HG03108 (cell line): Measurements from ENCODE around the gene MSH2.

Source experiments
- ATAC-seq: cut with Tn5 transposase; IDR thresholded peaks from one replicate; pipeline ENCODE4 v1.9.1; 2021; ENCODE audit warnings: moderate library complexity; ENCODE audit not compliant: unreplicated experiment

The MSH2 gene

DNA sequence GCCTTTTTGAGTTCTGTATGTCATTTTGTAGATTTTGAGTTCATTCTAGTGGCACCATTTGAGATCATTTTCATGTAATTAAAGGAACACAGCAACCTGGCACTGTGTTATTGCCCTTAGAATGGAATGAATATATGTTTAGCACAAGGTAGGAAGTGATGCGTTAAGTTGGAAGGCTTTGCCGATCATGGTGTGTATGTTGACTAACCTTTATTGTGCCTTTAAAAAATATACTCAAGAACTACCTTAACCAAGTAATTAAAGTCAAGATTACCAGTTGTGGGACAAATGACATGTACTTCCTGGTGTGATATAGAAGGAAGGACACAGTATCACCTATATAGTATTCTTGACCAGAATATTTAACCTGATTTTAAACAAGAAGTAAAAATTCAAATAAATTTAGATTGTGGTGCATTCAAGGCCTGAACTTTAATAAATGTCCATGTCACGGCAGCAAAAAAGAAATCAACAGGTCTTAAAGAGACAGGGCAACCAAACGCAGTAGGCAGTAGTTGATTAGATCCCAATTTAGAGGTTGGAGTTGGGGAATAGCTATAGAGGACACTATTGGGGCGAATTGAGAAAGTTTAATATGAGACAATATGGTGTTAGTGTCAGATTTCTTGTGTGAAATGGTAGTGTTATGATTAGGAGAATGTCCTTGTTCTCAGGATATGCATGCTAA is 68.6 kb downstream of the MSH2 start:
- no peak for ATAC-seq

DNA sequence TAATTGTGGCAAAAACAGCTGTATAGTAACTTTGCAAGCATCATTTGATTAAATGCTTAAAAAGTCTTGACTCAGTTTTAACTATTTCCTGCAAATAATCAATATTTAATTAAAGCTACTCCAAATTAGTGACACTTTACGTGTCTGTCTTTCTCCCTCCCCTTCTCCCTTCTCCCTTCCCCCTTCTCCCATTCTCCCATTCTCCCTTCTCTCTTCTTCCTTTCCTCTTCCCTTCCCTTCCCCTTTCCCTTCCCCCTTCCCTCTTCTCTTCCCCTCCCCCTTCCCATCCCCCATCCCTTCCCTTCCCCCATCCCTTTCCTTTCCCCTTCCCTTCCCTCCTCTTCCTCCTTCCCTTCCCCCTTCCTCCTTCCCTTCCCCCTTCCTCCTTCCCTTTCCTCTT is 76.9 kb downstream of the MSH2 start:
- ATAC-seq = no peak

DNA sequence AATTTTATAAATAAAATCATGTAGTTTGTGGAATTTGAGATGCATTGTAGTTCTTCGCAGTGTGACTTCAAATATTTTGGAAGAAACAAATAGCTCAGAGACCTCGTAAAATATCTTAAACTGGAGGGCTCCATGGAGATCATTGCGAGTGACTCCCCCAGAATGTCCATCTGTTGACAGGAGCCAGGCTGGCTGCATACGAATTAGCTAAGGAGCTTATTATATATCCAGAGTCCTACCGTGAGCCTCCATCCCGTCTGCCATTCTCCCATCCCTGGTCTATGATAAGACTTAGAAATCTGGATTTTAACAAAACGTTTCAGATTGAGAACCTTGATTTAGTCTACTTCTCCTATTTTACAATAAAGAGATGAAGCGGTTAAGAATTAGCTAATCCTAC is 80.2 kb downstream of the MSH2 start:
- no peak for ATAC-seq

DNA sequence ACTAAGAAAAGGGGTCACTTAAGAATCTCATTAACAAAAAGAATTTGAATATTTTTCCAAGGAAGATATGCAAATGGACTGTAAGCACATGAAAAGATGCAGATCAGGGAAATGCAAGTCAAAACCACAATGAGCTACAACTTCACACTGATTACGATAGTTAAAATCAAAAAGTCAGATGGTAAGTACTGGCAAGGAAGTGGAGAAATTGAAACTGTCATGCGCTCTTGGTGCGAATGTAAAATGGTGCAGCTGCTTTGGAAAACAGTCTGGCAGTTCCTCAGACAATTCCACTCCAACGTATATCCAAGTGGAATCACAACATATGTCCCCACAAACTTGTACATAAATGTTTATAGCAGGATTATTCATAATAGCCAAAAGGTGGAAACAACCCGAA is 81.4 kb downstream of the MSH2 start:
- ATAC-seq = no peak

DNA sequence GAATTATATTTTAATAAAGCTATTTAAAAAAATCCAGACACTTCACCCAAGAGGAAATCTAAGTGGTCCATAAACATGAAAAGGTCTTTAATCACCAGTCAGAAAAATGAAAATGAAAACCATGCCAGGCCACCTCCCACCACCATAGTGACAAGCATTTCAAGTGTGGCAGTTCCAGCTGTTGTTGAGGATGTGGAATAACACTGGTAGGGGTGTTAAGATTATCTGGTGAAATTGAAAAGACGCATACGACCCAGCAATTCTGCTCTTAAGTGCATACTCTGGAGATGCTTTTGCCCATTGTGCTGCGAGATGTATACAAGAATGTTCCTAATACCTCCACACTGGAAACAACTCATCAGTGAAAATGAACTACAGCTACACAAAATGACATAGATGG is 82.2 kb downstream of the MSH2 start:
- no peak for ATAC-seq

DNA sequence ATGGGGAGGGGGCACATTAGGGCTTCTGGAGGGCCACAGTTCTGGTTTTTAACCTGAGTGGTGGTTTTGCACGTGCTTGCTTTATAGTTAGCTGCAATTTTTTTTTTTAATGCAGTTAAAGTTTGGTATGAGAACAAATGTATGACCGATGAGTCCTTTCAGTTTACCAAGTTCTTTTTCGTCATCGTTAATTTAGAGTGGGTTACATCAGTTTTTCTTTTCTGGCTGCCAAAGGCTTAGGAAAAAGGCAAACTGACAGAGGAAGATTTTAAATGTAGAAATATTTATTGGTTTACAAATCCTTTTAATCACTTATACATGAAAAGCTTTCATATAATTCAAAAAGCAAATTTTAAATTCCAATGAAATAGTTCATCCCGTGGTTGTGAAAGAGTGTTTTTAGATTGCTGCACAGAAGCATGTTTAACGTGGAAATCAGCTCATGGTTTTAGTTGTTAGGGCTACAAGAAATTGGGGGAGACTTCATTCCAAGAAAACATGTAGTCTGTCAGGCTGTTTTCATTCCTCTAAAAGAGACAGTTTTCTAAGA is 82.9 kb downstream of the MSH2 start:
- no peak for ATAC-seq

DNA sequence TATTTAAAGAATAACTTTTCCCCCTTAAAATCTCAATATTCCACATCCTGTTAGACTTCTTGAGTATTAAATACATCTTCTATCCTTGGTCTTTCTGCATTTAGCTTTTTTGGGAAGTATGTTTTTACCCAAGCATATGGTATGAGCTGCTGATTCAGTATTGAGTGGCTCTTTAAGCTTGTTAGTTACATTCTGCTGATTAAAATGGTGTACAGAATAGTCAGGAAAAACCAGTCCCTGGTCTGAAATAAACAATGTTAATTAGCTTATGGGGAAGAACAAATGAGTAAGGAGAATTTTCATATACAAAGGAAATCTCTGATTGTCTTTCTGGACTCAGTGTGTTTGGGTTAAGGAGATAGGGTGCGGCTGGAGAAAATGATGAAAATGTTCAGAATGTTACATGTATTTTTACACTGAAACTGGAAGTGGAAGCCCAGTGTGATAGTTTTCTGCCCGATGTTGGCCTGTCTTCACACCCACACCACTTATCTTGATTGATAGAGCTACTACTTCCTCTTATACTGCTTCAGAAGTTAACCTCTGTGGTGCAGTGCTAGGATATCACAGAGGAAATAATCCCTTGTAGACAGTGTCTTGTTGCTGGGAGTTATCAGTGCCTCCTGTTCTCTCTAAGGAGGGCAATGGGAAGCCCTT is 84.0 kb downstream of the MSH2 start:
- peak; percentile 77 for ATAC-seq

DNA sequence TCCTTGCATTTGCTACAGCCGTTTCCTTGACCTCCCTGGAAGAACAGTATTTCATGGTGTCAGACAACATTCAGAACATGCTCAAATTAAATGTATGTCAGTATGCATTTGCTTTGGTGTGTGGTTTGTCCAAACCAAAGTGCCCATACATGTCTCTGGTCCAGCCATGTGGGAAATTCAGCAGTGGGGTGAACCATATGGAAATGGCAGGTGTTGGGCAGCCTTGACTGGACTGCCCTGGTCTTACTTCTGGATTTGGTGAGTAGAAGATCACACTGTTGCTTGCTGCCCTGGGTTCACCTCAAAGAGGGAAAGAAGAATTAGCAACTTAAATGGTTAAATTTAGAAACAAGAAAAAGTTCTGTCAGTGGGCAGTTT is 84.5 kb downstream of the MSH2 start:
- no peak for ATAC-seq

DNA sequence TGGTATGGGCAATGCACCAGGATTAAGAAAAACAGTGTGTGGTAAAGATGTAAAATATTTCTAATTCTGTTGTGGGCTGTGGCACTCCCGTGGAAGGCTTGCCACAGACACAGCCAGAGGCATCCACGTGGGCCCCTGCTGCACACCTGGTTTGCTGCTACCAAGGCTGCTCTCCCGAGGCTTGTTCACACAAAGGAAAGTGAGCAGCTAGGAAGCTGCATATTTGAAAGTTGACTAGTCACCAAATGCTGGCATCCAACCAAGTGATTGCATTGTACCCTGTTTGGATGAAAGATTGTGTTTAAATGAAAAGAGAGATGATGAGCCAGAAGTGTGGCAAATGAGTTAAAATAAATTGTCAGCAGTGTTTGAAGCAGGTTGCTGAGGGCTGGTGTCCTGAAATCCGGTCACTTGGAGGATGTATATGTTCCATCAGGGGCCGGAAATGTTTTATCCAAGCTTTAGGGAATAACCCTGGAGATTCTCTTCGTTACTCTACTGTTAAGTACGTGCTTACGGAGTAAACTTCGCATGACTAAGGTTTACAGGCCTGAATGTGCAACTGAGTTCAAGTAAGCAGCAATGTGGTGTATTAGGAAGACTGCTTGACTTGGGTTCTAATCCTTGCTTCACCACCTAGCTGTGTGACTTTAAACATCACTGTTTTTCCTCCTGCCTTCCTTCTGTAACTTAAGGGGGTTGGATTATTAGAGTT is 86.1 kb downstream of the MSH2 start:
- ATAC-seq = no peak

DNA sequence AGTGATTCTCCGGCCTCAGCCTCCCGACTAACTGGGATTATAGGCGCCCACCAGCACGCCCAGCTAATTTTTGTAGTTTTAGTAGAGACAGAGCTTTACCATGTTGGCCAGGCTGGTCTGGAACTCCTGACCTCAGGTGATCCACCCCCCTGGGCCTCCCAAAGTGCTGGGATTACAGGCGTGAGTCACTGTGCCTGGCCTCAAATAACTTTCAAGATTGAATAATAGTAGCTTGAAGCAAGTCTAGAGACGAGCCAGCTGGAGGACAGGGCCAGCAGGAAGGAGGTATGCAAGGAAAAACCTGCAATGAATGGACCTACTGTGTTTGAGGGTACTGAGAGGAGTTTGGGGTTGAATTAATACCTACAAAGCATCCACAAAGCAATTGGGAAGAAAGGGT is 87.5 kb downstream of the MSH2 start:
- ATAC-seq = no peak

DNA sequence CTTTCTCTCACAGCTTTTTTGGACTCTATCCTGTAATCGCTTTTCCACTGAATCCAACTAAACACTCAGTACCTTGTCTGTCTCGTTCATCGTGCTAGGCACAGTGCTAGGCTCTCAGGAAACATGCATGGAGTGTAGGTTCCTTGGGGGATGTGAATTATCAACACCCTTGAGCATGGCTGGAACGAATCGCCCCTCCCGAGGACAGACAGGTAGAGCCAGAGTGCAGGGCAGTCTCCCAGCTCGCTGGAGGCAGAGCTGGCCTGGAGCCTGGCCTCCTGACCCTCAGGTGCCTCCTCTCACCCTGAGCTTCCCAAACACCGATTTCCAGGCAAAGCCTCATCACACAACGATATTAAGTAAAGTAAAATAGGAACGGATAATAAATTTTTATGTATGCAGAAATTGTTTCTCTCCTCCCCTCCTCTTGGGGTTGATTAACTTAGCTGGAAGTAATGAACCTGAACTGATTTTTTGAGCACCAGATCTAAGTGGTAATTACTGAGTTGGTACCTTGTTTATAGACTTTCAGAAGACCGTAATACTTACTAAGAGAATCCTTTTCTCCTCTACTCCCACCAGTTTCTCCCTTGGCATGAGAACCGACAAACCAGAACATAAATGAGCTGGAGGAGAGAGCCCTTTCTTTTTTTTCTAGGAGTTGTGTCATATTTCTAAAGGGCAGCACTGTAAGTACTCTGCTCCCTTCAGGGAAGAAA is 90.5 kb downstream of the MSH2 start:
- no peak for ATAC-seq

DNA sequence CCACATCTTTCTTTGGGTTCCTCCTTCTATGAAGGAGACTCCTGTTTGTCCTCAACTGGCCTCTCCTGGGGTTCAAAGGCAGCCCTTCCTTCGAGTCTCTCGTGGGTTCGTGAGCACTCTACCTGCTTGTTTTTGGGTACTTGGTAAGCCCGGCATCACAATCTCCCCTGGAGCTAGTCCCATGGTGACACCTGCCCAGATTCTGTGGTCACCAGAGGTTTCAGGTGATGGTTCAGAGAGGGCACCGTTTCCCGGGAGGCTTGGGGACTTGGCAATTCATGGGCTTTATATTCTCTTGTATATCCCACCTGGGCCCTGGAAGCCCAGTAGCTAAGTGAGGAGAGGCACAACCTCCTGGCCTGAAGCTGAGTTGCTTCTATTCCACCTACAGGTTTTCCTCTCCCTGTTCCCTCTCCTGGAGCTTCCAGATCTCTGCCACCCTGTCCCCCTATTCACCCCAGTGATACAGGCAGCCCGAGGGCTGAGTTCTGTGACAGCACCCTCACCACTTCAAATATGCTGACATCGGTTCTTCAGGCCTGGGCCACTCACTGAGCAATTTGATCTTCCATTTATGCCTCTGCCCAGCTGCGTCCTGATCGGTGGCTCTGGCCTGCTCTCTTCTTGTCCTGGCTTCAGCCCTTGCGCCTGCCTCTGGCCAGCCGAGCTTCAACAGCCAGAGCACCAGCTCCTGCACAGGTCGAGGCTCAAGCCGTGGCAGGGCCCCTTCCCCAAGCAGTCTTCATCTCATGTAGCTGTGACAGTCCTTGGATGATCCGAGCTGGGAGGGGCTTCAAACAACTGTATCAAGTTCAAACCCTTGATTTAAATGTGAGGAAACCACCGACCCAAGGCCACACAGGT is 91.5 kb downstream of the MSH2 start:
- no peak for ATAC-seq

DNA sequence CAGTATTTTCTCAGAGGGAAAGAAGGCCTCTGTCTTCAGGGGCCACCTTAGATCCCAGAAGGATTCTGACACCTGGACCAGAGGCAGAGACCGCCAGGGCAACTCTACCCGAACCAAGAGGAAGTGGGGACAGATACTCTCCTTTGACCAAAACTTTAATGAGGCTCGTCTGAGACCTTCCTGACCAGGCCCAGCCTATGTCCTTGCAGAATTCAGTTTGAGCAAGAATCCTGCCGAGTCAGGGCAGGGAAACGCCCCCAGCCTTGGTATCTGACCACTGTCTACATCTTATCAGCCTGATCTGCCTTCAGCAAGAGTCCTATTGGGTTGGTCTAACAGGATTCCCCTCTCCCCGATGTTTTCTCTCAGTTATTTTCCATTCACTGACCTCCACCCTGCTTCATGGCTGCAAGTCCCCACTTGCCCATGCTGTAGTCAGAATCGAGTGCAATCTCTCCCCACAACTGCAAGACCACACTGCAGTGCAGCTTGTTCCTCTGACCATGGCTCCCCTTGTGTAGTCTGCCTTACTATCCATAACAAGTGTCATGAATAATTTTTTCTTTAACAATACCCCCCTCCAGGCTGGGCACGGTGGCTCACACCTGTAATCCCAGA is 95.0 kb downstream of the MSH2 start:
- no peak for ATAC-seq

DNA sequence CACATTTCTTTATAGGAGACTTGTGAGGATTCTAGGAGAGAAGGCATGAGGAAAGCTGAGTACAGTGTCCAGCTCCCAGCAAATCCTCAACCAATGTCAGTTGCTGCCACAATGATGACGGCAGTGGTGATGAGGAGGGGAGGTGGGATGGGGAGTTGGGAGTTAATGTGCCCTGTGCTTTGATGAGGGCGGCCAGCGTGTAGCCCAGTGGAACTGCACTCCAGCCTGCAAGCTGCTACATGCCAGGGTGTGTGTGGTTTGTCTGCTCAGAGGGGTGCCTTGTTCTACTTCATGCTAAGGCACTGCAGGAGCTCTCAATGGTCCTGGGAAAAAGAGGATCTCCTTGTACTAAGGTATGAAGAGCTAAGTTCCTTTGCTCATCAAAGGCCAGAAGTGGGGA is 96.1 kb downstream of the MSH2 start:
- ATAC-seq = no peak

DNA sequence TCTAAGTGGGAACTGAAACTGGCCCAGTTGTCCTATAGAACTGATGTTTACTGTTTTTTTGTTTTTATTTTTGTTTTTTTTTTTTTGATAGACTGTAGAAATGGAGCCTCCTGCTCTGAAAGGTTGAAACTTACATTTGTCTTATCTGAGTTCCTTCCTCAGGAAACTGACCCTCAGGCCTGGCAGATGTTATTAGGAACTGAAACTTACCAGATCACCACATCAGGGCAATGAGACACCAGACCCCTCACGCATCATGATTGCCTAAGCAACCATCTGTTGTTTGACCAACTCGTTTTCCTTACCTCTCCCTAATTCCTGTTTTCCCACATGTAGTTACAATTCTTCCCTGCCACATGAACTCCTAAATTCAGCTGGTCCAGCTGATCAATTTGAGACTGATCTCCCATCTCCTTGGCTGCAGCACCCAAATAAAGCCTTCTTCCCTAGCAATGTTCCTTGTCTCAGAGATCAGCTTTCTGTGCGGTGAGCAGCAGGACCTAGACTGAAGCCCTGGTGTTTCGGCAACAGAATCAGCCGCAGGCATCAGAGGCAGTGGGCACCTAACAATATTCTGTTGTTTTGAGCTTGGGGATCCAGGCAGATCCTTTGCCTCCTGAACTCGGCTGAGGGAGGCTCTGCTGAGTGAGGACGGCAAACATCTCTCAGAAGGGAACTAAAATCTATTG is 96.8 kb downstream of the MSH2 start:
- no peak for ATAC-seq

DNA sequence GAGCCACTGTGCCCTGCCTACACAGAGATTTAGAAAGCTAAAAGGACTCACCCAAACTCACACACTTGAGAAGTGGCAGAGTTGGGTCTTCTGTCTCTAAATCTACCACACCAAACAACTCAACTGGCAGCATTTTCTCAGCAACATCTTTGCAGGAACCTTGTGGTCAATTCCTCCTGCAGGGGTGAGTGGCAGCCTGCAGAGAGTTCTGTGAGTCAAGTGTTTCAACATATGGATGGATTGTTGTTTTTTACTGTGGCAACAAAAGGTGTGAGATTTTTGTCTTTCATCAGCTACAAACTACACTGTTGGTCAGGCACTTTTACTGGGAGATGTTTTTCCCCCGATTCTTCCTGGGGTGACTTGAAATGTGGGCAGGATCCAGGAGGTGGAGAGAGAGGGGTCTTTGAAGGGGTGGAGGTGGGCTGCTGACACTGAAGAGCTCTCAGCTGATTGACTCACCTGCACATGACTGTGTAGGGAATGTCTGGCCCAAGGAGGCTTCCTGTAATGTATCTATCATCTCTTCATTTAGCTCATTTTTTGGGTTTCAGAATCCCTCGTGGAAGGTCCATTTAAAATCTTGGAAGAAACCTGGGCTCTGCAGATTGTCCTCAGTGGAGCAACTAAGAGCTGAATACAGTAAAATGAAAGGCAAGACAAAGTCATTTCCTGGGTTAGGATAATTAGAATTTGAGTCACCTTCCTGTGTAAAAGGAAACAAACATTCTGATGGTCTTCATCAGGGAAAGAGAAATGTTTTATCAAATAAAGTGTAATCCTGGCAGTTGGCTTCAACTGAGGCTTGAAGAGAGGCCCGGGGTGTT is 98.6 kb downstream of the MSH2 start:
- ATAC-seq = no peak

DNA sequence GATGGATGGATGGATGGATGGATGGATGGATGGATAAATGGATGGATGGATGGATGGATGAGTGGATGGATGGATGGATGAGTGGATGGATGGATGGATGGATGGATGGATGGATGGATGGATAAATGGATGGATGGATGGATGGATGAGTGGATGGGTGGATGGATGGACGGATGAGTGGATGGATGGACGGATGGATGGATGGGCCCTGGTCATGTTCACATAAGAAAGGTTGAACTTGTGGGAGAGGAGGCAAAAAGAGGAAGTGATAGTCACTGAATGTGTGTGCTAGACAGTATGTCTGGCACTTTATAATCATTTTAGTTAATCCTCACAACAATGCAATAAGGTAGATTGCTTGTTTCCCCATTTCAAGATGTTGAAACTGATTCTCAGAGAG is 99.5 kb downstream of the MSH2 start:
- ATAC-seq = peak; percentile 71

DNA sequence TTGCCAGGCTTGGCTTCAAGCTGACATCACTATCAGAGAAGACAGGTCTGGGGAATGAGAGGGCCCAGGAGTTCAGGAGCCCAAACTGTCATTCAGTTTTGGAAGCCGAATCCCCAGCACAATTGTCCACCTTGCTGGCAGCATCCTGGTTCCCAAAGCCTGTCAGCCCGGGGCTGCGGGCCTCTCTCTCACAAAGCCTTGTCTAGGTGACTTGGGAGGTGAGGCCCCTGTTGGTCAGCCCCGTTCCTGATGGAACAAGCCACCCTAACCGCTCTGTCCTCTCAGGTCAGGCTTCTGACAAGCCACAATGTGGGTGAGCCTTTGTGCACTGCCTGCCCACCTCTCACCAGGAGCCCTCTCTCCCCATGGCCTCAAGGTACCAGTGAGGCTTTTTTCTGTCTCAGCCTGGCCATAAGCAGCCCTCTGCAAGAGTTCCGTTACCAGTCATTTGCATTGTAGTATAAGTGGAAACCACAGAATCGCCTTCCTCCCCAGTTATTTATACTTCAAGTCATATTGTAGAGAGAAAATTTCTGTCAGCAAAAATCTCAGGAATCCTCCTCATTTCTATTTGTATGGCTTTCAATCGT is 100.6 kb downstream of the MSH2 start:
- ATAC-seq = peak; percentile 63
